PFSK-1 (cell line): ENCODE results near the gene LYPD5.

Experiments used
- FOXP2 ChIP-seq: optimal IDR thresholded peaks from 2 replicates; pipeline ENCODE3; 2011; ENCODE audit warnings: borderline replicate concordance, control low read depth, inconsistent platforms; ENCODE audit not compliant: insufficient read depth; ENCODE audit errors: extremely low read length, extremely low read depth
- POLR2AphosphoS5 ChIP-seq: IDR thresholded peaks from 2 replicates; pipeline ENCODE4 v1.6.1; 2012; ENCODE audit warnings: low read depth, mild to moderate bottlenecking, control low read depth, low read length, moderate library complexity
- REST ChIP-seq, 2 experiments: IDR thresholded peaks; 2 replicates each; pipeline versions ENCODE4 v1.6.1 to v1.8.0; 2011 to 2012; ENCODE audit warnings: low read depth in 2 of 2, low read length in 2 of 2, control low read depth in 1 of 2, inconsistent platforms in 1 of 2, mild to moderate bottlenecking in 1 of 2, moderate library complexity in 1 of 2; ENCODE audit not compliant: insufficient read depth in 1 of 2
- SIN3A ChIP-seq: IDR thresholded peaks from 2 replicates; pipeline ENCODE4 v1.6.1; 2012; ENCODE audit warnings: mild to moderate bottlenecking, low read length, moderate library complexity, borderline replicate concordance; ENCODE audit not compliant: insufficient read depth
- TAF1 ChIP-seq: IDR thresholded peaks from 2 replicates; pipeline ENCODE4 v1.6.1; 2012; ENCODE audit warnings: low read length, control low read depth, borderline replicate concordance; ENCODE audit not compliant: insufficient read depth

The LYPD5 gene

GRCh38 chr19:43820098-43820883 is 18.0 kb upstream of the LYPD5 start:
- no peak for TF ChIP-seq POLR2AphosphoS5

GRCh38 chr19:43818500-43818899 is 16.3 kb upstream of the LYPD5 start:
- TF ChIP-seq SIN3A (no peak), POLR2AphosphoS5 (no peak), TAF1 (no peak), FOXP2 (no peak), REST (IDR thresholded peaks at IDR 0.05; ENCODE audit: insufficient read depth in 1 of 2, low read depth in 2 of 2, low read length in 2 of 2) (no peak)

- TF ChIP-seq POLR2AphosphoS5 (no peak), SIN3A (no peak), REST (IDR thresholded peaks at IDR 0.05; ENCODE audit: insufficient read depth in 1 of 2, low read depth in 2 of 2, low read length in 2 of 2) (no peak), FOXP2 (no peak), TAF1 (no peak)
These were observed 12.6 kb upstream of the LYPD5 start for GRCh38 chr19:43814663-43815352.

- no peak for TF ChIP-seq TAF1
- TF ChIP-seq FOXP2, result no peak
- TF ChIP-seq SIN3A, result no peak
- TF ChIP-seq REST (IDR thresholded peaks at IDR 0.05; ENCODE audit: insufficient read depth in 1 of 2, low read depth in 2 of 2, low read length in 2 of 2), result no peak
- no peak for TF ChIP-seq POLR2AphosphoS5
These were observed 10.4 kb upstream of the LYPD5 start for GRCh38 chr19:43812688-43813087.

- TF ChIP-seq TAF1, result no peak
- TF ChIP-seq SIN3A, result no peak
- TF ChIP-seq REST (IDR thresholded peaks at IDR 0.05; ENCODE audit: insufficient read depth in 1 of 2, low read depth in 2 of 2, low read length in 2 of 2), result no peak
- TF ChIP-seq POLR2AphosphoS5, result no peak
- TF ChIP-seq FOXP2, result no peak
These were observed 10.0 kb upstream of the LYPD5 start for GRCh38 chr19:43812259-43812658.
